Measurements from ENCODE around the gene CIAPIN1. TPM values are rescaled to one million over a fixed set of nuclear protein-coding genes. Genes with fewer than 3 reads are reported as not detected.

The CIAPIN1 gene
- polyA plus RNA-seq, 3 donors, result 24.0 to 46.5 (median 42.1) TPM

- Histone ChIP-seq H3K4me1 (ENCODE audit: control insufficient read depth in 1 of 2, insufficient read depth in 2 of 2, low read length in 2 of 2) (peaks cover 8 to 11% of the 10 kb centered on the region in 2 donors), H3K27me3 (ENCODE audit: control insufficient read depth in 2 of 2, insufficient read depth in 2 of 2, low read length in 2 of 2) (peaks cover 0 to 15% of the 10 kb centered on the region in 2 donors), H3K36me3 (replicated peaks in 1 of 2; ENCODE audit: control insufficient read depth in 1 of 2, insufficient read depth in 2 of 2, low read length in 2 of 2) (no peaks in the 10 kb centered on the region), H3K4me2 (replicated peaks; ENCODE audit: extremely low read depth, low read length, poor library complexity, severe bottlenecking) (no peak overlapping the region), H4K20me1 (ENCODE audit: insufficient read depth, low read length) (no peaks in the 10 kb centered on the region), H2AFZ (ENCODE audit: insufficient read depth, low read depth, low read length, poor library complexity, severe bottlenecking) (no peak overlapping the region), H3K27ac (ENCODE audit: low read depth in 1 of 2, low read length in 2 of 2) (no peak overlapping the region), H3K79me2 (ENCODE audit: insufficient read depth, low read length) (no peaks in the 10 kb centered on the region), H3K9ac (ENCODE audit: insufficient read depth, low read length, poor library complexity, severe bottlenecking) (no peak overlapping the region), H3K9me3 (replicated peaks in 1 of 2; ENCODE audit: control insufficient read depth in 1 of 2, insufficient read depth in 1 of 2, low read length in 2 of 2) (no peaks in the 10 kb centered on the region), H3K4me3 (replicated peaks in 1 of 3; ENCODE audit: low read depth in 2 of 3, low read length in 3 of 3) (no peak overlapping the region)
- Mint-ChIP-seq H3K9me3 (peaks cover 0 to 2% (median 0%) of the 10 kb centered on the region in 7 donors), H3K27me3 (ENCODE audit: low read depth in 3 of 3) (peaks cover 12 to 25% (median 16%) of the 10 kb centered on the region in 3 donors), H3K4me3 (no peak overlapping the region), H3K4me1 (peaks cover 10% of the 10 kb centered on the region), H3K36me3 (no peaks in the 10 kb centered on the region), H3K27ac (no peak overlapping the region)
- TF ChIP-seq CTCF (IDR thresholded peaks at IDR 0.05), result no peak
- 100% methylated on average over 1 of the region's 5 CpGs for WGBS (ENCODE audit: insufficient coverage)
- intact Hi-C loops (cut with micrococcal nuclease), result no loop called here
- DNase-seq, result no peak
Measured at GRCh38 chr16:57489229-57489628, 42.0 kb upstream of the CIAPIN1 start.

GRCh38 chr16:57486858-57487834, 40.0 kb upstream of the CIAPIN1 start:
- no peak overlapping the region for H3K9ac ChIP-seq (ENCODE audit: insufficient read depth, low read length, poor library complexity, severe bottlenecking)
- no peak overlapping the region for H3K27ac ChIP-seq (ENCODE audit: low read depth in 1 of 2, low read length in 2 of 2)

More at GRCh38 chr16:57486858-57487834, 40.0 kb upstream of the CIAPIN1 start:
- H3K27ac Mint-ChIP-seq, result no peak overlapping the region
- no peak for DNase-seq
- H3K36me3 ChIP-seq (replicated peaks in 1 of 2; ENCODE audit: control insufficient read depth in 1 of 2, insufficient read depth in 2 of 2, low read length in 2 of 2), result no peaks in the 10 kb centered on the region
- intact Hi-C loops (cut with micrococcal nuclease), result no loop called here
- H3K4me3 ChIP-seq (replicated peaks in 1 of 3; ENCODE audit: low read depth in 2 of 3, low read length in 3 of 3), result peak overlapping the region in 1 of 3 experiments; percentile 25
- peak overlapping the region; percentile 78 for H3K4me2 ChIP-seq (replicated peaks; ENCODE audit: extremely low read depth, low read length, poor library complexity, severe bottlenecking)
- peaks cover 0 to 2% (median 0%) of the 10 kb centered on the region in 7 donors for H3K9me3 Mint-ChIP-seq
- H3K27me3 ChIP-seq (ENCODE audit: control insufficient read depth in 2 of 2, insufficient read depth in 2 of 2, low read length in 2 of 2), result peaks cover 0 to 15% of the 10 kb centered on the region in 2 donors
- H3K9me3 ChIP-seq (replicated peaks in 1 of 2; ENCODE audit: control insufficient read depth in 1 of 2, insufficient read depth in 1 of 2, low read length in 2 of 2), result no peaks in the 10 kb centered on the region
- H3K4me1 Mint-ChIP-seq, result peaks cover 10% of the 10 kb centered on the region
- H3K4me1 ChIP-seq (ENCODE audit: control insufficient read depth in 1 of 2, insufficient read depth in 2 of 2, low read length in 2 of 2), result peaks cover 8 to 11% of the 10 kb centered on the region in 2 donors
- no peak for TF ChIP-seq CTCF (IDR thresholded peaks at IDR 0.05)
- peak overlapping the region; percentile 49 to 71 for H3K4me3 Mint-ChIP-seq
- H3K79me2 ChIP-seq (ENCODE audit: insufficient read depth, low read length), result no peaks in the 10 kb centered on the region
- 95% methylated on average over 7 of the region's 8 CpGs for WGBS (ENCODE audit: insufficient coverage)
- no peaks in the 10 kb centered on the region for H4K20me1 ChIP-seq (ENCODE audit: insufficient read depth, low read length)
- H3K36me3 Mint-ChIP-seq, result no peaks in the 10 kb centered on the region
- peak overlapping the region; percentile 50 for H2AFZ ChIP-seq (ENCODE audit: insufficient read depth, low read depth, low read length, poor library complexity, severe bottlenecking)
- peaks cover 14 to 26% (median 16%) of the 10 kb centered on the region in 3 donors for H3K27me3 Mint-ChIP-seq (ENCODE audit: low read depth in 3 of 3)

Data from CD14-positive monocyte (primary cell).